NCI-H524 treated with DMSO at 0.1 percent for 48 hours (cell line): Measurements from ENCODE around the gene OCEL1.
A peak's percentile ranks its signal among the peaks of the same experiment; 100 is the strongest.

Source experiments
- DNase-seq: peaks from one replicate; lab custom pipeline; 2025; lab: John Stamatoyannopoulos, UW

OCEL1 gene

GRCh38 chr19:17210296-17210695, 15.7 kb upstream of the OCEL1 start:
- no peak for DNase-seq

- no peak for DNase-seq
These were observed 14.2 kb upstream of the OCEL1 start for GRCh38 chr19:17211547-17212446.

GRCh38 chr19:17213334-17213733, 12.7 kb upstream of the OCEL1 start:
- no peak for DNase-seq

- DNase-seq: no peak
These were observed 11.4 kb upstream of the OCEL1 start for GRCh38 chr19:17214508-17215126.

GRCh38 chr19:17215127-17215971, 10.7 kb upstream of the OCEL1 start, which contains the start of gene USE1:
Gene USE1 (plus strand): TSS chr19:17215357. CDS start chr19:17215406, 49 bp downstream.
- peak; percentile 83 for DNase-seq

GRCh38 chr19:17216058-17216670, 9.9 kb upstream of the OCEL1 start:
- DNase-seq: no peak

- no peak for DNase-seq
These were observed 6.7 kb upstream of the OCEL1 start for GRCh38 chr19:17219286-17219685.

GRCh38 chr19:17220207-17220758, 5.7 kb upstream of the OCEL1 start:
- no peak for DNase-seq

GRCh38 chr19:17225053-17225452, 973 bp upstream of the OCEL1 start:
- no peak for DNase-seq

GRCh38 chr19:17227798-17228367, 1.9 kb downstream of the OCEL1 start:
- no peak for DNase-seq

- DNase-seq: no peak
These were observed 3.9 kb downstream of the OCEL1 start for GRCh38 chr19:17229890-17230289.

- no peak for DNase-seq
These were observed 6.2 kb downstream of the OCEL1 start for GRCh38 chr19:17232258-17232657.

GRCh38 chr19:17234911-17235299, 8.9 kb downstream of the OCEL1 start:
- DNase-seq: no peak

- no peak for DNase-seq
These were observed 9.4 kb downstream of the OCEL1 start for GRCh38 chr19:17235300-17235970.

GRCh38 chr19:17235971-17236777, 10.1 kb downstream of the OCEL1 start:
- DNase-seq: no peak

GRCh38 chr19:17236811-17237543, 11.0 kb downstream of the OCEL1 start:
- DNase-seq: no peak

- no peak for DNase-seq
These were observed 12.0 kb downstream of the OCEL1 start for GRCh38 chr19:17237747-17238706.
